Kidney (tissue), 14 donors: ENCODE measurements around the gene TIMP3. TPM values are rescaled to one million over a fixed set of nuclear protein-coding genes. Genes with fewer than 3 reads are reported as not detected.

Source experiments
- DNase-seq, 5 donors: peaks; one replicate each; pipeline ENCODE4 v3.0.0-alpha.2; 2013 to 2020
- FAIRE-seq: peaks from 2 replicates; lab custom pipeline; 2012; peaks lifted over from hg19 to GRCh38; lab: Jason Lieb, UNC
- H3K27ac ChIP-seq, 2 donors: one replicate each; pipeline ENCODE4 v1.7.0; 2013; ENCODE audit warnings: low read depth in 2 of 2, low read length in 2 of 2, inconsistent platforms in 1 of 2
- H3K27me3 ChIP-seq: one replicate; pipeline ENCODE4 v1.7.1; 2013; ENCODE audit warnings: low read length, inconsistent platforms; ENCODE audit not compliant: control insufficient read depth, insufficient read depth
- H3K36me3 ChIP-seq, 3 donors: one replicate each; pipeline versions ENCODE4 v1.7.0 to v1.7.1; 2013; ENCODE audit warnings: low read length in 3 of 3, control low read depth in 1 of 3, inconsistent platforms in 1 of 3; ENCODE audit not compliant: insufficient read depth in 3 of 3, control insufficient read depth in 2 of 3
- H3K4me1 ChIP-seq, 3 donors: one replicate each; pipeline versions ENCODE4 v1.7.0 to v1.7.1; 2013; ENCODE audit warnings: low read length in 3 of 3, inconsistent platforms in 1 of 3, low read depth in 1 of 3; ENCODE audit not compliant: control insufficient read depth in 2 of 3, insufficient read depth in 2 of 3
- H3K4me3 ChIP-seq, 3 donors: one replicate each; pipeline versions ENCODE4 v1.7.0 to v1.8.1; 2013; ENCODE audit warnings: low read length in 3 of 3, control low read depth in 1 of 3, inconsistent platforms in 1 of 3
- H3K9ac ChIP-seq, 3 donors: one replicate each; pipeline versions ENCODE4 v1.7.0 to v1.7.1; 2013; ENCODE audit warnings: low read length in 3 of 3, control low read depth in 1 of 3, inconsistent platforms in 1 of 3
- H3K9me3 ChIP-seq, 3 donors: one replicate each; pipeline versions ENCODE4 v1.7.0 to v1.7.1; 2013; ENCODE audit warnings: low read length in 3 of 3, control low read depth in 1 of 3, inconsistent platforms in 1 of 3; ENCODE audit not compliant: control insufficient read depth in 2 of 3, insufficient read depth in 1 of 3
- intact Hi-C: fragments of 100-400 bp; cut with DNase I; formaldehyde crosslinking; loops from one replicate; pipeline ENCODE4 v1.11.1; 2022
- polyA plus RNA-seq: library from polyadenylated mRNA; stranded (reverse); fragments of 350-450 nt; fragmentation: Illumina TruSeq; extraction: RNeasy Lipid Tissue Mini Kit (QIAGEN cat#74804); gene quantifications from one replicate; pipeline ENCODE4 v1.2.3, GENCODE V29; 2014; ENCODE audit warnings: low read depth, low replicate concordance; ENCODE audit not compliant: insufficient read depth
- total RNA-seq: library from RNA; stranded (reverse); fragmentation: NEBNext Ultra II Directional; extraction: Animal tissue kit (Norgen Biotek cat#: 25700); gene quantifications from one replicate; pipeline ENCODE4 v1.2.1, GENCODE V29; 2021
- TF ChIP-seq, protein P1 (sequence below): IDR thresholded peaks from 3 replicates; pipeline ENCODE4 v1.5.1; 2012; ENCODE audit warnings: mild to moderate bottlenecking, moderate library complexity, borderline replicate concordance; ENCODE audit not compliant: insufficient read depth; ENCODE audit errors: extremely low read depth
- donor health status: control.
- donor health status: control.
- donor health status: control.
- donor health status: control.
- donor health status: control.
- donor health status: DM: yes; HTN: yes; CAD: no.
- donor health status: Normal renal cell carcinoma (clear cell type).

Gene TIMP3
- total and polyA plus RNA-seq, 2 donors from 2014 or later: 198 to 818 TPM

- Histone ChIP-seq H3K27ac (no peak overlapping the region), H3K4me1 (peaks cover 0 to 53% (median 36%) of the 10 kb centered on the region in 3 donors)
Observed at GRCh38 chr22:32848226-32848625, 46.7 kb downstream of the TIMP3 start.

GRCh38 chr22:32849501-32849900 is 48.0 kb downstream of the TIMP3 start:
- Histone ChIP-seq H3K9ac (no peak overlapping the region), H3K36me3 (peaks cover 0 to 23% (median 0%) of the 10 kb centered on the region in 3 donors), H3K27ac (no peak overlapping the region), H3K27me3 (no peaks in the 10 kb centered on the region), H3K9me3 (no peaks in the 10 kb centered on the region), H3K4me1 (peaks cover 0 to 53% (median 36%) of the 10 kb centered on the region in 3 donors), H3K4me3 (no peak overlapping the region)
- FAIRE-seq: no peak
- intact Hi-C loops: no loop called here
- TF ChIP-seq, protein P1, sequence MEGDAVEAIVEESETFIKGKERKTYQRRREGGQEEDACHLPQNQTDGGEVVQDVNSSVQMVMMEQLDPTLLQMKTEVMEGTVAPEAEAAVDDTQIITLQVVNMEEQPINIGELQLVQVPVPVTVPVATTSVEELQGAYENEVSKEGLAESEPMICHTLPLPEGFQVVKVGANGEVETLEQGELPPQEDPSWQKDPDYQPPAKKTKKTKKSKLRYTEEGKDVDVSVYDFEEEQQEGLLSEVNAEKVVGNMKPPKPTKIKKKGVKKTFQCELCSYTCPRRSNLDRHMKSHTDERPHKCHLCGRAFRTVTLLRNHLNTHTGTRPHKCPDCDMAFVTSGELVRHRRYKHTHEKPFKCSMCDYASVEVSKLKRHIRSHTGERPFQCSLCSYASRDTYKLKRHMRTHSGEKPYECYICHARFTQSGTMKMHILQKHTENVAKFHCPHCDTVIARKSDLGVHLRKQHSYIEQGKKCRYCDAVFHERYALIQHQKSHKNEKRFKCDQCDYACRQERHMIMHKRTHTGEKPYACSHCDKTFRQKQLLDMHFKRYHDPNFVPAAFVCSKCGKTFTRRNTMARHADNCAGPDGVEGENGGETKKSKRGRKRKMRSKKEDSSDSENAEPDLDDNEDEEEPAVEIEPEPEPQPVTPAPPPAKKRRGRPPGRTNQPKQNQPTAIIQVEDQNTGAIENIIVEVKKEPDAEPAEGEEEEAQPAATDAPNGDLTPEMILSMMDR: no peak
- DNase-seq: no peak

More at GRCh38 chr22:32848226-32848625, 46.7 kb downstream of the TIMP3 start:
- TF ChIP-seq, protein P1: no peak
- Histone ChIP-seq H3K9ac (no peak overlapping the region), H3K9me3 (no peaks in the 10 kb centered on the region), H3K4me3 (no peak overlapping the region), H3K36me3 (peaks cover 0 to 11% (median 0%) of the 10 kb centered on the region in 3 donors), H3K27me3 (no peaks in the 10 kb centered on the region)
- intact Hi-C loops: no loop called here
- DNase-seq (no peak), FAIRE-seq (no peak)

- DNase-seq (no peak), FAIRE-seq (no peak)
- TF ChIP-seq, protein P1: no peak
- H3K27ac ChIP-seq: peak overlapping the region in 1 of 2 donors; percentile 38
- H3K36me3 ChIP-seq: peaks cover 0 to 28% (median 0%) of the 10 kb centered on the region in 3 donors
- H3K4me1 ChIP-seq: peaks cover 0 to 53% (median 36%) of the 10 kb centered on the region in 3 donors
- no peaks in the 10 kb centered on the region for H3K27me3 ChIP-seq
- no peak overlapping the region for H3K4me3 ChIP-seq
- H3K9ac ChIP-seq: no peak overlapping the region
- H3K9me3 ChIP-seq: no peaks in the 10 kb centered on the region
- intact Hi-C loops: no loop called here
Observed at GRCh38 chr22:32850157-32850556, 48.7 kb downstream of the TIMP3 start.
